ENCODE results near the gene HS6ST3. TPM values are rescaled to one million over a fixed set of nuclear protein-coding genes. Genes with fewer than 3 reads are reported as not detected.

HS6ST3 gene
- total and polyA plus RNA-seq, 2 donors (not counting 3 experiments of a cell fraction or from before 2014, with no cell fraction given) = 0.03 to 0.15 TPM

DNA sequence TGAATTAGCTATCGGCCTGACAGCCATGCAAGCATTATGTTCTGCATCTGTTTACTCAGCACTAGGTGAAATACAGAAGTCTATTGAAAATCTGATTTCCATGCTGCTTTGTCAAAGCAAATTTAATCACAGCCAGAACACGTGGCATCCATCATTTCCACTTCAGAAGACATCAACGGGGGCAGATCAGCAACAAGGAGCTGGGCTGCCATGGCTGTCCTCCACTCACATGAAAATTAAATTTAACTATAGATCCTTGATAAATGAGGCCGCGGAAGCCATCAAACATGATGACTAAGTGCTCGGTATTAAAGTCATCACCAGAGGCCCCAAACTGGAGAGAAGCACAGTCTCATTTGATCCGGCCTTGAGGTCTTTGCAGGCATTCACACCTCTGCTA lies 443.5 kb downstream of the HS6ST3 start:
- no TSS peak for BruUV-seq (replicated peaks)
- H3K27me3 ChIP-seq (ENCODE audit: control insufficient read depth in 2 of 2, insufficient read depth in 2 of 2, low read length in 2 of 2) = no peaks in the 10 kb centered on the region
- H3K27ac ChIP-seq (ENCODE audit: insufficient read depth, low read depth, low read length) = no peak overlapping the region
- TF ChIP-seq, protein P1, sequence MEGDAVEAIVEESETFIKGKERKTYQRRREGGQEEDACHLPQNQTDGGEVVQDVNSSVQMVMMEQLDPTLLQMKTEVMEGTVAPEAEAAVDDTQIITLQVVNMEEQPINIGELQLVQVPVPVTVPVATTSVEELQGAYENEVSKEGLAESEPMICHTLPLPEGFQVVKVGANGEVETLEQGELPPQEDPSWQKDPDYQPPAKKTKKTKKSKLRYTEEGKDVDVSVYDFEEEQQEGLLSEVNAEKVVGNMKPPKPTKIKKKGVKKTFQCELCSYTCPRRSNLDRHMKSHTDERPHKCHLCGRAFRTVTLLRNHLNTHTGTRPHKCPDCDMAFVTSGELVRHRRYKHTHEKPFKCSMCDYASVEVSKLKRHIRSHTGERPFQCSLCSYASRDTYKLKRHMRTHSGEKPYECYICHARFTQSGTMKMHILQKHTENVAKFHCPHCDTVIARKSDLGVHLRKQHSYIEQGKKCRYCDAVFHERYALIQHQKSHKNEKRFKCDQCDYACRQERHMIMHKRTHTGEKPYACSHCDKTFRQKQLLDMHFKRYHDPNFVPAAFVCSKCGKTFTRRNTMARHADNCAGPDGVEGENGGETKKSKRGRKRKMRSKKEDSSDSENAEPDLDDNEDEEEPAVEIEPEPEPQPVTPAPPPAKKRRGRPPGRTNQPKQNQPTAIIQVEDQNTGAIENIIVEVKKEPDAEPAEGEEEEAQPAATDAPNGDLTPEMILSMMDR (IDR thresholded peaks at IDR 0.05; ENCODE audit: extremely low read depth in 1 of 2, insufficient read depth in 1 of 2, low read depth in 1 of 2, low read length in 2 of 2) = no peak
- TF ChIP-seq FOS (IDR thresholded peaks at IDR 0.05; ENCODE audit: borderline replicate concordance, insufficient read depth, low read length) (no peak), POLR2A (IDR thresholded peaks at IDR 0.05; ENCODE audit: low read depth, low read length) (no peak), EZH2 (IDR thresholded peaks at IDR 0.05; ENCODE audit: borderline replicate concordance, low read depth, low read length, severe bottlenecking) (no peak), POLR2AphosphoS5 (IDR thresholded peaks at IDR 0.05; ENCODE audit: insufficient read depth, low read depth, low read length) (no peak), GATA2 (IDR thresholded peaks at IDR 0.05; ENCODE audit: insufficient read depth, insufficient read length, low read depth, low read length) (no peak), MYC (IDR thresholded peaks at IDR 0.05; ENCODE audit: low read depth, low read length) (no peak), JUN (IDR thresholded peaks at IDR 0.05; ENCODE audit: borderline replicate concordance, insufficient read depth, insufficient read length, low read depth) (no peak)
- TF ChIP-seq, protein P2, sequence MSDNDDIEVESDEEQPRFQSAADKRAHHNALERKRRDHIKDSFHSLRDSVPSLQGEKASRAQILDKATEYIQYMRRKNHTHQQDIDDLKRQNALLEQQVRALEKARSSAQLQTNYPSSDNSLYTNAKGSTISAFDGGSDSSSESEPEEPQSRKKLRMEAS (IDR thresholded peaks at IDR 0.05; ENCODE audit: insufficient read depth, insufficient read length) = no peak
- intact Hi-C loops (cut with micrococcal nuclease) = no loop called here
- H4K20me1 ChIP-seq (replicated peaks; ENCODE audit: control insufficient read depth, extremely low read depth, insufficient read depth, low read length) = no peaks in the 10 kb centered on the region
- no peaks in the 10 kb centered on the region for H3K79me2 ChIP-seq (ENCODE audit: control insufficient read depth, insufficient read depth, low read length)
- no peak overlapping the region for H3K9ac ChIP-seq (replicated peaks; ENCODE audit: extremely low read depth, insufficient read depth, low read length)
- no peaks in the 10 kb centered on the region for H3K9me3 ChIP-seq (replicated peaks; ENCODE audit: control insufficient read depth, insufficient read depth, low read length)
- no peak overlapping the region for H2AFZ ChIP-seq (ENCODE audit: low read depth, low read length)
- no peak overlapping the region for H3K4me3 ChIP-seq (replicated peaks in 1 of 3; ENCODE audit: insufficient read depth in 1 of 3, low read depth in 1 of 3, low read length in 3 of 3)
- dilution Hi-C loops (cut with MboI; ENCODE audit: extremely low pct_ligation_motif_present, low sequenced_read_pairs) = no loop called here
- FAIRE-seq = no peak
- POLR2A ChIA-PET = no interaction called here
- no peaks in the 10 kb centered on the region for H3K36me3 ChIP-seq (ENCODE audit: control insufficient read depth in 2 of 2, extremely low read depth in 1 of 2, insufficient read depth in 2 of 2, low read length in 2 of 2)
- H3K9me1 ChIP-seq (replicated peaks; ENCODE audit: control insufficient read depth, extremely low read depth, insufficient read depth, low read length) = no peaks in the 10 kb centered on the region
- no peak overlapping the region for H3K4me2 ChIP-seq (ENCODE audit: insufficient read depth, low read length)
- H3K4me1 ChIP-seq (ENCODE audit: control insufficient read depth, extremely low read depth, insufficient read depth, low read length) = no peaks in the 10 kb centered on the region
- DNase-seq (ENCODE audit: low read depth, low spot score) = no peak
- CTCF ChIA-PET = no interaction called here

Measured in endothelial cell of umbilical vein (primary cell).